Panc1 (cell line): Measurements from ENCODE around the gene LRP2. TPM values are rescaled to one million over a fixed set of nuclear protein-coding genes. Genes with fewer than 3 reads are reported as not detected.

Source experiments
- ATAC-seq: fragments of 200-7000 bp; cut with Tn5 transposase; 2 replicates; pipeline ENCODE4 v1.9.1; 2020; ENCODE audit warnings: mild to moderate bottlenecking, moderate library complexity
- BruUV-seq: library from RNA; stranded (reverse); fragments of 400-500 nt; replicated peaks from 2 replicates; lab custom pipeline; 2021; lab: Mats Ljungman, UMichigan
- CTCF ChIA-PET: fragments of 300-600 bp; sonication (Branson Sonifier 250); formaldehyde crosslinking; loops from one replicate; lab custom pipeline; 2022; ENCODE audit warnings: antibody characterized with exemption; lab: Charles Lee
- POLR2A ChIA-PET: fragments of 300-600 bp; sonication (Branson Sonifier 250); formaldehyde crosslinking; loops from one replicate; lab custom pipeline; 2022; ENCODE audit warnings: antibody characterized with exemption; lab: Charles Lee
- DNase-seq: peaks from one replicate; pipeline ENCODE4 v3.0.0-alpha.2; 2010; ENCODE audit warnings: low read depth, low spot score
- H3K27ac ChIP-seq: 2 replicates; pipeline ENCODE4 v1.5.1; 2011; ENCODE audit warnings: mild to moderate bottlenecking, low read length, inconsistent platforms
- H3K27me3 ChIP-seq: fragments of 200-500 bp; sonication (Bioruptor generic); 2 replicates; pipeline ENCODE4 v1.6.0; 2014; ENCODE audit warnings: low read length, inconsistent platforms; ENCODE audit not compliant: control insufficient read depth, insufficient read depth
- H3K36me3 ChIP-seq: fragments of 200-500 bp; sonication (Bioruptor generic); 2 replicates; pipeline ENCODE4 v1.5.1; 2014; ENCODE audit warnings: inconsistent platforms, mild to moderate bottlenecking, low read length, moderate library complexity; ENCODE audit not compliant: control insufficient read depth, insufficient read depth
- H3K4me1 ChIP-seq: 2 replicates; pipeline ENCODE4 v1.5.1; 2011; ENCODE audit warnings: inconsistent platforms, mild to moderate bottlenecking, low read length, moderate library complexity; ENCODE audit not compliant: control insufficient read depth, insufficient read depth
- H3K4me3 ChIP-seq, 2 experiments: 2 replicates each; pipeline ENCODE4 v1.5.1; 2011 to 2012; ENCODE audit warnings: low read depth in 2 of 2, low read length in 2 of 2, mild to moderate bottlenecking in 2 of 2, inconsistent platforms in 1 of 2, moderate library complexity in 1 of 2
- H3K9me3 ChIP-seq: fragments of 200-500 bp; sonication (Bioruptor generic); 2 replicates; pipeline ENCODE4 v1.5.1; 2014; ENCODE audit warnings: low read depth, mild to moderate bottlenecking, inconsistent platforms, low read length, moderate library complexity; ENCODE audit not compliant: control insufficient read depth, insufficient read depth
- CTCF ChIP-seq: fragments of 450-650 bp; IDR thresholded peaks from 2 replicates; pipeline ENCODE4 v1.5.1; 2017; ENCODE audit warnings: mild to moderate bottlenecking
- POLR2AphosphoS5 ChIP-seq: IDR thresholded peaks from 2 replicates; pipeline ENCODE4 v1.6.1; 2012; ENCODE audit warnings: mild to moderate bottlenecking, low read depth, low read length, moderate library complexity
- SIN3A ChIP-seq: IDR thresholded peaks from 2 replicates; pipeline ENCODE4 v1.6.1; 2012; ENCODE audit warnings: low read depth, mild to moderate bottlenecking, low read length, moderate library complexity, borderline replicate concordance; ENCODE audit not compliant: insufficient read depth
- in situ Hi-C: cut with HindIII; loops from 2 replicates; pipeline ENCODE4 v1.10.0; 2016; ENCODE audit warnings: low sequenced_read_pairs, low pct_unique_long_range_greater_than_20kb
- intact Hi-C: fragments of 100-400 bp; cut with micrococcal nuclease; formaldehyde crosslinking; loops from one replicate; pipeline ENCODE4 v1.10.0; 2022; ENCODE audit not compliant: unreplicated experiment
- total RNA-seq: library from RNA; stranded (reverse); gene quantifications from one replicate; pipeline ENCODE4 v1.2.1, GENCODE V29; 2021; ENCODE audit not compliant: unreplicated experiment
- TF ChIP-seq, protein P1 (sequence below), 2 experiments: IDR thresholded peaks; 2 replicates each; pipeline ENCODE4 v1.6.1; 2011 to 2012; ENCODE audit warnings: low read depth in 2 of 2, control low read depth in 1 of 2, low read length in 1 of 2, mild to moderate bottlenecking in 1 of 2, moderate library complexity in 1 of 2; ENCODE audit not compliant: insufficient read depth in 1 of 2

Gene LRP2
- total RNA-seq, 1 experiment from 2014 or later = 0.10 TPM

GRCh38 chr2:169344736-169345485 is 17.4 kb downstream of the LRP2 start:
- Histone ChIP-seq H3K27ac (no peak overlapping the region), H3K36me3 (no peaks in the 10 kb centered on the region), H3K4me1 (no peaks in the 10 kb centered on the region), H3K27me3 (peaks cover 22% of the 10 kb centered on the region), H3K4me3 (no peak overlapping the region), H3K9me3 (no peaks in the 10 kb centered on the region)
- in situ Hi-C loops = no loop called here
- ATAC-seq (no peak), DNase-seq (no peak)
- ChIA-PET POLR2A (no interaction called here), CTCF (no interaction called here)
- no TSS peak for BruUV-seq
- intact Hi-C loops = no loop called here
- TF ChIP-seq CTCF (no peak), POLR2AphosphoS5 (no peak), SIN3A (no peak)
- TF ChIP-seq, protein P1, sequence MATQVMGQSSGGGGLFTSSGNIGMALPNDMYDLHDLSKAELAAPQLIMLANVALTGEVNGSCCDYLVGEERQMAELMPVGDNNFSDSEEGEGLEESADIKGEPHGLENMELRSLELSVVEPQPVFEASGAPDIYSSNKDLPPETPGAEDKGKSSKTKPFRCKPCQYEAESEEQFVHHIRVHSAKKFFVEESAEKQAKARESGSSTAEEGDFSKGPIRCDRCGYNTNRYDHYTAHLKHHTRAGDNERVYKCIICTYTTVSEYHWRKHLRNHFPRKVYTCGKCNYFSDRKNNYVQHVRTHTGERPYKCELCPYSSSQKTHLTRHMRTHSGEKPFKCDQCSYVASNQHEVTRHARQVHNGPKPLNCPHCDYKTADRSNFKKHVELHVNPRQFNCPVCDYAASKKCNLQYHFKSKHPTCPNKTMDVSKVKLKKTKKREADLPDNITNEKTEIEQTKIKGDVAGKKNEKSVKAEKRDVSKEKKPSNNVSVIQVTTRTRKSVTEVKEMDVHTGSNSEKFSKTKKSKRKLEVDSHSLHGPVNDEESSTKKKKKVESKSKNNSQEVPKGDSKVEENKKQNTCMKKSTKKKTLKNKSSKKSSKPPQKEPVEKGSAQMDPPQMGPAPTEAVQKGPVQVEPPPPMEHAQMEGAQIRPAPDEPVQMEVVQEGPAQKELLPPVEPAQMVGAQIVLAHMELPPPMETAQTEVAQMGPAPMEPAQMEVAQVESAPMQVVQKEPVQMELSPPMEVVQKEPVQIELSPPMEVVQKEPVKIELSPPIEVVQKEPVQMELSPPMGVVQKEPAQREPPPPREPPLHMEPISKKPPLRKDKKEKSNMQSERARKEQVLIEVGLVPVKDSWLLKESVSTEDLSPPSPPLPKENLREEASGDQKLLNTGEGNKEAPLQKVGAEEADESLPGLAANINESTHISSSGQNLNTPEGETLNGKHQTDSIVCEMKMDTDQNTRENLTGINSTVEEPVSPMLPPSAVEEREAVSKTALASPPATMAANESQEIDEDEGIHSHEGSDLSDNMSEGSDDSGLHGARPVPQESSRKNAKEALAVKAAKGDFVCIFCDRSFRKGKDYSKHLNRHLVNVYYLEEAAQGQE (IDR thresholded peaks at IDR 0.05; ENCODE audit: insufficient read depth in 1 of 2, low read depth in 2 of 2, low read length in 1 of 2) = no peak

- H3K36me3 ChIP-seq = no peaks in the 10 kb centered on the region
- POLR2A ChIA-PET = no interaction called here
- intact Hi-C loops = no loop called here
- no peak overlapping the region for H3K27ac ChIP-seq
- CTCF ChIA-PET = no interaction called here
- no TSS peak for BruUV-seq
- no peaks in the 10 kb centered on the region for H3K9me3 ChIP-seq
- no peak for DNase-seq
- H3K27me3 ChIP-seq = peaks cover 26% of the 10 kb centered on the region
- no peak overlapping the region for H3K4me3 ChIP-seq
- TF ChIP-seq CTCF (no peak), POLR2AphosphoS5 (no peak), SIN3A (no peak)
- ATAC-seq = no peak
- no peaks in the 10 kb centered on the region for H3K4me1 ChIP-seq
- in situ Hi-C loops = no loop called here
Observed at GRCh38 chr2:169343202-169343601, 19.1 kb downstream of the LRP2 start.
